Activated B cell treated with CpG ODN at 0.5 μM for 24 hours (primary cell): ENCODE data around the gene PI4KB. TPM values are rescaled to one million over a fixed set of nuclear protein-coding genes. Genes with fewer than 3 reads are reported as not detected.

Experiments
- ATAC-seq: fragments of 200-7000 bp; cut with Tn5 transposase; one replicate; pipeline ENCODE4 v1.10.0; 2021; ENCODE audit warnings: low read depth, mild to moderate bottlenecking, moderate library complexity
- CTCF ChIA-PET: fragments of 350-600 bp; sonication (Branson Sonifier 250); formaldehyde crosslinking; loops from one replicate; lab custom pipeline; 2021; ENCODE audit warnings: antibody characterized with exemption; lab: Charles Lee
- POLR2A ChIA-PET: fragments of 350-600 bp; sonication (Branson Sonifier 250); formaldehyde crosslinking; loops from one replicate; lab custom pipeline; 2021; ENCODE audit warnings: antibody characterized with exemption; lab: Charles Lee
- DNase-seq: peaks from one replicate; pipeline ENCODE4 v3.0.0; 2022
- H3K27ac Mint-ChIP-seq: one replicate; pipeline ENCODE4 v1.8.0; 2020; ENCODE audit warnings: mixed read lengths
- H3K27me3 Mint-ChIP-seq: one replicate; pipeline ENCODE4 v1.8.0; 2021; ENCODE audit warnings: mixed read lengths
- H3K36me3 Mint-ChIP-seq: one replicate; pipeline ENCODE4 v1.8.0; 2021; ENCODE audit warnings: low read depth, mixed read lengths
- H3K4me1 Mint-ChIP-seq: one replicate; pipeline ENCODE4 v1.8.0; 2021; ENCODE audit warnings: mixed read lengths
- H3K4me3 Mint-ChIP-seq: one replicate; pipeline ENCODE4 v1.8.0; 2020; ENCODE audit warnings: mild to moderate bottlenecking, mixed read lengths
- H3K9me3 Mint-ChIP-seq: one replicate; pipeline ENCODE4 v1.8.0; 2020; ENCODE audit warnings: mixed read lengths
- intact Hi-C: fragments of 100-400 bp; cut with micrococcal nuclease; formaldehyde crosslinking; loops from one replicate; pipeline ENCODE4 v1.15.1; 2024
- total RNA-seq: library from RNA; stranded (reverse); gene quantifications from 2 replicates; pipeline ENCODE4 v1.2.3, GENCODE V29; 2022
- TF ChIP-seq, protein P1 (sequence below): fragments of 200-600 bp; IDR thresholded peaks from one replicate; pipeline ENCODE4 v1.8.0; 2022; ENCODE audit warnings: antibody characterized with exemption, mild to moderate bottlenecking

PI4KB gene
- total RNA-seq, 1 donor from 2014 or later = 113 TPM

DNA sequence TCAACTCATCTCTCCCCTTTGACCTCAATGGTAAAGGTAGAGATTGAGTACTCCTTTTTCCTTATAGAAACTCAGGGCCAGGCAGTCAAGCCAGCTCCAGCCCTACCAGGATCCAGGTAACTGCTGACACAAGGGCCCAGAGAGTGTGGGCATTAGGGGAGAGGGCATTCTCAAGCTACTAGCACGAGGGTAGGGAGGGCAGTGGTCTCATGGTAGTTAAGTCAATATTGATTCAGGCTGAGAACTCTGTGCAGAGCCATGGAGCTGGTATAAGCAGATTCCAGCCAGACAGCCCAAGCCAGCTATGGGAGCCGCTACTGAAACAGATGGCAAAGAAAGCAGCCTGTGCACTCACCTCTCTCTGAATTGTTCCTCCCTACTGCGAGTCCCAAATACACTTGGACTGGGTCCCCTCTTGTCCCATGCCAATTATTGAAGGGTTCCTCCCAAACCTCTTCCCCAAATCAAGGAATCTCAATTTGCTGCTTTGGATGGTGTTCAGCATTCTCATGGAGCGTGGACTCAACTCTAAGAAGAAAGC, 2.8 kb downstream of the PI4KB start:
- CTCF ChIA-PET = interaction anchor here (4.7 kb wide), 1 partner anchor 24 kb away, joined by 24 read pairs; no protein-coding TSS in a partner anchor
- H3K4me1 Mint-ChIP-seq = peaks cover 54% of the 10 kb centered on the region
- POLR2A ChIA-PET = interaction anchor here (0.6 to 1.1 kb wide), 5 partner anchors 16 to 510 kb away, joined by 3 to 7 read pairs (median 3); no protein-coding TSS in a partner anchor
- intact Hi-C loops = no loop called here
- no peak overlapping the region for H3K4me3 Mint-ChIP-seq
- H3K9me3 Mint-ChIP-seq = no peaks in the 10 kb centered on the region
- no peak for DNase-seq
- TF ChIP-seq, protein P1, sequence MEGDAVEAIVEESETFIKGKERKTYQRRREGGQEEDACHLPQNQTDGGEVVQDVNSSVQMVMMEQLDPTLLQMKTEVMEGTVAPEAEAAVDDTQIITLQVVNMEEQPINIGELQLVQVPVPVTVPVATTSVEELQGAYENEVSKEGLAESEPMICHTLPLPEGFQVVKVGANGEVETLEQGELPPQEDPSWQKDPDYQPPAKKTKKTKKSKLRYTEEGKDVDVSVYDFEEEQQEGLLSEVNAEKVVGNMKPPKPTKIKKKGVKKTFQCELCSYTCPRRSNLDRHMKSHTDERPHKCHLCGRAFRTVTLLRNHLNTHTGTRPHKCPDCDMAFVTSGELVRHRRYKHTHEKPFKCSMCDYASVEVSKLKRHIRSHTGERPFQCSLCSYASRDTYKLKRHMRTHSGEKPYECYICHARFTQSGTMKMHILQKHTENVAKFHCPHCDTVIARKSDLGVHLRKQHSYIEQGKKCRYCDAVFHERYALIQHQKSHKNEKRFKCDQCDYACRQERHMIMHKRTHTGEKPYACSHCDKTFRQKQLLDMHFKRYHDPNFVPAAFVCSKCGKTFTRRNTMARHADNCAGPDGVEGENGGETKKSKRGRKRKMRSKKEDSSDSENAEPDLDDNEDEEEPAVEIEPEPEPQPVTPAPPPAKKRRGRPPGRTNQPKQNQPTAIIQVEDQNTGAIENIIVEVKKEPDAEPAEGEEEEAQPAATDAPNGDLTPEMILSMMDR = no peak
- H3K27ac Mint-ChIP-seq = no peak overlapping the region
- ATAC-seq = no peak
- H3K27me3 Mint-ChIP-seq = no peaks in the 10 kb centered on the region
- H3K36me3 Mint-ChIP-seq = peaks cover 68% of the 10 kb centered on the region

DNA sequence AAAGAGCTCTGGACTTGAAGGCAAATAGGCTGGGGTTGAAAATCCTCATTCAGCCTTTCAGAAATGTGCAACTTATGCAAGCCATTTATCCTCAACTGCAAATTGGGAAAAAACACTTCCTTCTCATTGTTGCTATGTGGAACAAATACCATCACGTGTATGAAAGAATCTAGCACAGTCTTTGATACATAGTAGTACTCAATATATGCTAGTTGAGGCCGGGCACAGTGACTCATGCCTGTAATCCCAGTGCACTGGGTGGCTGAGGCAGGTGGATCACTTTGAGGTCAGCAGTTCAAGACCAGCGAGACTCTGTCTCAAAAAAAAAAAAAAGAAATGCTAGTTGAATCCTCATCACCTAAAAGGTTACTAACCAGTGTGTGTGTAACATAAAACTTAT, 8.2 kb downstream of the PI4KB start:
- Mint-ChIP-seq H3K9me3 (no peaks in the 10 kb centered on the region), H3K27ac (no peak overlapping the region), H3K4me1 (peaks cover 21% of the 10 kb centered on the region), H3K4me3 (no peak overlapping the region), H3K36me3 (peaks cover 69% of the 10 kb centered on the region), H3K27me3 (no peaks in the 10 kb centered on the region)
- ChIA-PET CTCF (no interaction called here), POLR2A (no interaction called here)
- DNase-seq (no peak), ATAC-seq (no peak)
- TF ChIP-seq, protein P1 = no peak
- intact Hi-C loops = no loop called here

GRCh38 chr1:151315565-151316235, 11.5 kb downstream of the PI4KB start:
- H3K27ac Mint-ChIP-seq = no peak overlapping the region
- TF ChIP-seq, protein P1 = no peak
- intact Hi-C loops = no loop called here
- ChIA-PET CTCF (interaction anchor here (0.8 to 2.0 kb wide), 2 partner anchors 11 to 15 kb away, joined by 3 to 5 read pairs; no protein-coding TSS in a partner anchor), POLR2A (interaction anchor here (1.0 to 2.2 kb wide), 4 partner anchors 12 to 84 kb away, joined by 3 to 4 read pairs (median 4); partner anchors contain the start of genes PI4KB, PSMB4 and RFX5)
- H3K27me3 Mint-ChIP-seq = no peaks in the 10 kb centered on the region
- H3K4me1 Mint-ChIP-seq = peaks cover 24% of the 10 kb centered on the region
- DNase-seq (no peak), ATAC-seq (no peak)
- H3K9me3 Mint-ChIP-seq = no peaks in the 10 kb centered on the region
- no peak overlapping the region for H3K4me3 Mint-ChIP-seq
- H3K36me3 Mint-ChIP-seq = peaks cover 78% of the 10 kb centered on the region

DNA sequence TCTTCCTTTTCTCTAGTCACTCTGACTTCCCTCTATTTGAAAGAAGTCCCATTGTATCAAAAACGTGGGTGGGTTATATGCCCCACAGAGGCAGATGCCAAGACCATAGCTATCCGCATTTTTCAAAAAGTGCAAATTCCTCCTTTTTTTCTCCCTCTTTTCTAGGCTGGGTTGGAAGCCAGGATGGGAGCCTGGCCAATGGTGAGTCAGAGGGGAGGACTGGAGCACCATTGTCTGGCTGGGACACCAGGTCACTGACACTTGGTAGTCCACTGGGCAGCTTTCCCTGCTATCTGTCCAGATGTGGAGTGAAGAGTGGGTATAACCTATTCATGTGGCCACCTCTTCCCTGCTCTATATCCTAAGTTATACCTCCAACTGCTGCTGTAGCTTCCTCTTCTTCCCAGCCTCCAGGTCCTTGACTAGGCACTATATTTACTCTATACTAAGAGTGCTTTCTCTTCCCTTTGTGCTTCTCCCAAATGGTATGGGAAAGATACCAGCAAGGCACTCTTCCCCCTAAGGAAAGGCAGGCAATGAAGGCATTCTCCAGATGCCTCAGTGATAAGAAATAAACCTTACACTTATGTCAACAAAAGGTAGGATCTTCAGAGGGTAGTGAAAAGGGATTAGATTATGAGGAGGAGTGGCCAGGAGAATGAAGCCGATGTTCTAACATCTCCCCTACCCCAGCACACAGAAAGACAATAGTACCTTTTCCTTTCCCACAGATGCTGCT, 12.9 kb downstream of the PI4KB start:
- no peak overlapping the region for H3K4me3 Mint-ChIP-seq
- no peaks in the 10 kb centered on the region for H3K9me3 Mint-ChIP-seq
- peaks cover 21% of the 10 kb centered on the region for H3K4me1 Mint-ChIP-seq
- intact Hi-C loops = no loop called here
- TF ChIP-seq, protein P1 = no peak
- ATAC-seq (no peak), DNase-seq (no peak)
- no peaks in the 10 kb centered on the region for H3K27me3 Mint-ChIP-seq
- ChIA-PET POLR2A (interaction anchor here (0.9 kb wide), 1 partner anchor 13 kb away, joined by 3 read pairs; the partner anchor contains the start of gene PI4KB), CTCF (interaction anchor here (1.0 kb wide), 1 partner anchor 522 kb away, joined by 3 read pairs; no protein-coding TSS in a partner anchor)
- H3K36me3 Mint-ChIP-seq = peaks cover 79% of the 10 kb centered on the region
- no peak overlapping the region for H3K27ac Mint-ChIP-seq
